ENCODE results near the gene RUNX3. TPM values are rescaled to one million over a fixed set of nuclear protein-coding genes. Genes with fewer than 3 reads are reported as not detected.

RUNX3 gene
- total RNA-seq, 1 donor from 2014 or later, result 13.1 TPM

DNA sequence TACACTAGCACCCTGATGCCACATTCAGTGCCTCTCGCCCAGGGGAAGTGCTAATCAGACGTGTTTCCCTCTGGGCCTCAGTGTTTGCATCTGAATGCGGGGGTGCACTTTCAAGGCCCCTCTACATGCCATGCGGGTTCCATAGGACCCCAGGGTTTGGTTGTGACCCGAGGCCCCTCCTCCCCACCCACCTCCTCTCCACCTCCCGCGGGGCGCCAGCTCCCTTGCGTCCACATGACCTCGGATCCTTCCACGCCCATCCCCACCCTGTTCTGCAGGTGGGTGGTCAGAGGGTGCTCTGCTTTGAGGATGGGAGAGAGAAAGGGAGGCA, 5.1 kb upstream of the RUNX3 start:
- no peaks in the 10 kb centered on the region for H3K9me3 ChIP-seq
- intact Hi-C loops (cut with DNase I), result no loop called here
- H3K36me3 ChIP-seq, result no peaks in the 10 kb centered on the region
- peaks cover 40% of the 10 kb centered on the region for H3K27me3 ChIP-seq
- peaks cover 19% of the 10 kb centered on the region for H3K4me1 ChIP-seq
- DNase-seq, result no peak
- H3K4me3 ChIP-seq, result no peak overlapping the region
- H3K27ac ChIP-seq, result no peak overlapping the region
- TF ChIP-seq, protein P1, sequence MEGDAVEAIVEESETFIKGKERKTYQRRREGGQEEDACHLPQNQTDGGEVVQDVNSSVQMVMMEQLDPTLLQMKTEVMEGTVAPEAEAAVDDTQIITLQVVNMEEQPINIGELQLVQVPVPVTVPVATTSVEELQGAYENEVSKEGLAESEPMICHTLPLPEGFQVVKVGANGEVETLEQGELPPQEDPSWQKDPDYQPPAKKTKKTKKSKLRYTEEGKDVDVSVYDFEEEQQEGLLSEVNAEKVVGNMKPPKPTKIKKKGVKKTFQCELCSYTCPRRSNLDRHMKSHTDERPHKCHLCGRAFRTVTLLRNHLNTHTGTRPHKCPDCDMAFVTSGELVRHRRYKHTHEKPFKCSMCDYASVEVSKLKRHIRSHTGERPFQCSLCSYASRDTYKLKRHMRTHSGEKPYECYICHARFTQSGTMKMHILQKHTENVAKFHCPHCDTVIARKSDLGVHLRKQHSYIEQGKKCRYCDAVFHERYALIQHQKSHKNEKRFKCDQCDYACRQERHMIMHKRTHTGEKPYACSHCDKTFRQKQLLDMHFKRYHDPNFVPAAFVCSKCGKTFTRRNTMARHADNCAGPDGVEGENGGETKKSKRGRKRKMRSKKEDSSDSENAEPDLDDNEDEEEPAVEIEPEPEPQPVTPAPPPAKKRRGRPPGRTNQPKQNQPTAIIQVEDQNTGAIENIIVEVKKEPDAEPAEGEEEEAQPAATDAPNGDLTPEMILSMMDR (IDR thresholded peaks at IDR 0.05), result no peak
- ATAC-seq, result no peak

DNA sequence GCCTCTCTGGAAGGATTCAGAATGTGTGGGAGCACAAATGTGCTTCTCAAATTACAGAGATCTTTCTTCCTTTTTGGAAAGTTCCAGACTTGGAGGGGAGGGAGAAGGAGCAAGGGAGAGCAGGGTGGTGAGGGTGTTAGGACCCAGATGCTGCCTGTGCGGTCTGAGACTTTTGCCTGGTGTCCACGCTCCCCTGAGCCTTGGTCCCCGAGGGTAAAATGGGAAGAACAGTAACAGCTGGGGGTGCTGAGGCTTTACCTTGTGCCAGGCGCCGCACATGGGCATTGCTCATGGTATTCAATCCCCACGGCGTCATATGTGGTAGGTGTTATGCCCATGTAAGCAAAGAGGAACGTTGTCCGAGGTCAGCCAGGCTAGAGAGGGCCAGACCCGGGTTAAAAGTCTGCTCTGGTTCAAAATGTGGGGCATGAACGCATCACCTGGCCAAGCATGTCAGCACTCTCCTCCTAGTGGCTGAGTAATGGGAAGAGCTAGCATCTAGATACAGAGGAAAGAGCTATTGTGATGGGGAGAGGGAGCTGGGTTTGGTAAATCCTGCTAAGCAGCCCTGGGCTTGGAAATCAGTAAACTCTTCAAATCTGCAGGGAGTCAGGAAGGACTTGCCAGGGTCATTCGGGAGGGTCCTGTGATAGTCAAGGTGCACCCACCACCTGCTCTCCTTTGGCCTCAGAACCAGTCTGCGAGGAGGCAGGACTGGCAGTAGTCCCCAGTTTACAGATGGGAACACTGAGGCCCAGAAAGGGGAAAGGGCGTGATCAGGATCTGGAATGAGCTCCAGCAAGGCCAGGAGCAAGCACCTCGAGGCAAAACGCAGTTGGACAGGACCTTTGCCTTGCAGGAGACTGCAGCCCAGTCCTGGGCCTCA, 4.5 kb upstream of the RUNX3 start:
- H3K4me1 ChIP-seq, result peaks cover 20% of the 10 kb centered on the region
- intact Hi-C loops (cut with DNase I), result no loop called here
- no peak overlapping the region for H3K27ac ChIP-seq
- no peak overlapping the region for H3K4me3 ChIP-seq
- ATAC-seq (no peak), DNase-seq (no peak)
- peaks cover 42% of the 10 kb centered on the region for H3K27me3 ChIP-seq
- TF ChIP-seq, protein P1 (IDR thresholded peaks at IDR 0.05), result no peak
- H3K9me3 ChIP-seq, result no peaks in the 10 kb centered on the region
- H3K36me3 ChIP-seq, result no peaks in the 10 kb centered on the region

DNA sequence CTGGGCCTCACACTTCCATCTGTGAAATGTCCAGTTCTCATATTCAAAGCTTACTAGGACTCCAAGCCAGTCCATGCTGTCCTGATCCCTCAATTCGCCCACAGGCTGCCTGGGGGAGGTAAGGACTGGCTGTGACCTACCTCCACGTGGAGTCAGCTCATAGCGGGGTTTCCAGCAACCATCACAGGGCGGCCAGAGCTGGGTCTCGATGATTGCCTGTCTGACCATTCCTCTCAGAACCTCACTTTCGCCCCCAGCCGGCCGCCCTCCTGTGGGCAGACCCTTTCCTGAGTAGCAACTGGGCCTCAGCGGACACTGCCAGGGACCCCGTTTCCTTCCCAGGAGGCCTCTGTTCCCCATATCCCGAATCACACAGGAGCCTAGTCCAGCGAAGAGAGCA, 3.4 kb upstream of the RUNX3 start:
- Histone ChIP-seq H3K4me3 (no peak overlapping the region), H3K27me3 (peaks cover 53% of the 10 kb centered on the region), H3K36me3 (no peaks in the 10 kb centered on the region), H3K4me1 (peaks cover 23% of the 10 kb centered on the region), H3K27ac (no peak overlapping the region), H3K9me3 (no peaks in the 10 kb centered on the region)
- TF ChIP-seq, protein P1 (IDR thresholded peaks at IDR 0.05), result no peak
- ATAC-seq (no peak), DNase-seq (no peak)
- intact Hi-C loops (cut with DNase I), result no loop called here

DNA sequence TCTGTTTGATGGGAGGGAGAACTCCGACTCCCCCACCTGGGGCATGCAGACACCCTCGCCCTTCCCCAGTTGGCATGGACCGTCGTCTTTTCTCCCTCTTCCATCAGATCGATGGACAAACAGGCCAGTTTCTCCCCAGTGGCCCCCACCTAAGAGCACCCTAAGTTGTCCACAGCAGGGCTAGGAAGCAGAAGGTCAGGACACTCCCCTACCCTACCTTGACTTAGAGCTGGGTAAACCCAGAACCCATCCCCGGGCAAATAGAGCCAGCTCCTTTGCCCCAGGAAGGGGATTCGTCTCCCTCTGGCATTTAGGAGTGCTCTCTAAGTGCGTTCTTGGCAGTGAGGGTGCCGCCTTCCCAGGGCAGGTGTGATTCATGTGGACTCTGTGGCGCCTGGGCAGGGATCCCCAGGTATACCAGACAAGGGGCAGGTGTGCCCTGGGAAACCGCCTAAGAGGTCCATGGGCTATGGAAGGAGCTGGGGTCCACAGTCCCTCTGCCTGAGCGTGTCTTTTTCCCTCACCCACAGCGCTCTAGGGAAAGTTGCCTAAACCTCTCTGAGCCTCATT, 2.7 kb upstream of the RUNX3 start:
- H3K4me3 ChIP-seq, result no peak overlapping the region
- DNase-seq (no peak), ATAC-seq (peak; percentile 27)
- peaks cover 59% of the 10 kb centered on the region for H3K27me3 ChIP-seq
- no peaks in the 10 kb centered on the region for H3K36me3 ChIP-seq
- H3K27ac ChIP-seq, result no peak overlapping the region
- H3K9me3 ChIP-seq, result no peaks in the 10 kb centered on the region
- intact Hi-C loops (cut with DNase I), result no loop called here
- TF ChIP-seq, protein P1 (IDR thresholded peaks at IDR 0.05), result no peak
- peaks cover 23% of the 10 kb centered on the region for H3K4me1 ChIP-seq

DNA sequence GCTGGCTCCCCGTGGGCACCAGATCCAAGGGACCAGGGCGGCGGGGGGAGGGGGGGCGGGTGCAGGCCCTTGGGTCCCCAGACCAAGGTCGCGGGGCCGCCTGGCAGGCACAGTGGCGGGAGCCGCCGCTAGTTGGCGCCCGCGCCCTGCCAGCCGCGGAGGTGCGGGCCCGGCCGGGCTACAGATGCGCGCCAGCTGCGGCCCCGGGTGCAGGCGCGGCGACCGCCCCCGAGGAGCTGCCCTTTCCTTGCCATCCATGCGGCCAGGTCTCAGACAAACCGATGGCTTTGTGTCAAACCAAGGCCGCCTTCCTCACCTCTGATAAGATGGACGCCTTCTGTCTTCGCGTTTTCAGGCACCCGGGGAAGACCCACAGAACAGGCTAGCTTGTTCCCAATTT, 2.2 kb upstream of the RUNX3 start:
- TF ChIP-seq, protein P1 (IDR thresholded peaks at IDR 0.05), result peak; percentile 77
- Histone ChIP-seq H3K4me1 (peaks cover 23% of the 10 kb centered on the region), H3K27ac (no peak overlapping the region), H3K9me3 (no peaks in the 10 kb centered on the region), H3K4me3 (peak overlapping the region; percentile 3), H3K36me3 (no peaks in the 10 kb centered on the region), H3K27me3 (peaks cover 64% of the 10 kb centered on the region)
- peak; percentile 66 for ATAC-seq
- DNase-seq, result peak; percentile 78
- intact Hi-C loops (cut with DNase I), result no loop called here

All from upper lobe of right lung (tissue), 1 donor.